NCI-H524 (cell line): ENCODE results near the gene EFNA3.
A peak's percentile ranks its signal among the peaks of the same experiment; 100 is the strongest.

Experiments
- DNase-seq, 2 experiments: peaks; one replicate each; lab custom pipeline; 2025; lab: John Stamatoyannopoulos, UW

The EFNA3 gene

DNA sequence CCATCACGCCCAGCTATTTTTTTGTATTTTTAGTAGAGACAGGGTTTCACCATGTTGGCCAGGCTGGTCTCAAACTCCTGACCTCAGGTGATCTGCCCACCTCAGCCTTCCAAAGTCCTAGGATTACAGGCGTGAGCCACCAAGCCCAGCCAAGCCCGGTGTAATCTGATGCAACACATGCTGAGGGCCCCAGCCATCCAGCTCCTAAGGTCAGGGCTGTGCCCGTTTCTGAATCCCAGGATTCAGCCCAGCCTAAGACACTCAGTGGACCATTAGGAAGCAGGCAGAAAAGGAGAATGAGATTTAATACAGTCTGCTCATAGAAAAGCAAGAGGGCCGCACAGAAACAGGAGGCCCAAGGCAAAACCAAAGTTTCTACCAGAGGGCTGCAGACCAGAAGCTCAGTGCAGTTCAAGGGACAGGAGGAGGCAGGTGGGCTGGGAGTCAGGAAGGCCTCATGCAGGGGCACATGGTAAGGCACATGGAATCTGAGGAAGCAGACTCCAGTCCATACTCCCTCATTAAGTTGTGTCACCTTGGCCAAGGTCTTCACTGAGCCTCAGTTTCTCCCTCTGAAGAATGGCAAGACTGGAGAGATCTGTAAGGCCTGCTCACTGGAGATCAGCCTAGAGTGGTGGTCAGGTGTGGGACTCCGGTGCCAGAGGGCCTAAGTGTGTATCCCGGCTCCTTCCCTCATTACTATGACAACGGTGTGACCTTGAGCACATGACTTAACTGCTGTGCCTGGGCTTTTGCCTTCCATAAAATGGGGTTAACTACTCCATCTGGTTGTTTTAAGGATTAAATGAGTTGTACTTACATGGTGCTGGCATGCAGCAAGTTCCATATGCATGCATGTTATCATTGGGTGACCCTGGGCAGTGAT, 29.9 kb upstream of the EFNA3 start:
- DNase-seq = no peak

DNA sequence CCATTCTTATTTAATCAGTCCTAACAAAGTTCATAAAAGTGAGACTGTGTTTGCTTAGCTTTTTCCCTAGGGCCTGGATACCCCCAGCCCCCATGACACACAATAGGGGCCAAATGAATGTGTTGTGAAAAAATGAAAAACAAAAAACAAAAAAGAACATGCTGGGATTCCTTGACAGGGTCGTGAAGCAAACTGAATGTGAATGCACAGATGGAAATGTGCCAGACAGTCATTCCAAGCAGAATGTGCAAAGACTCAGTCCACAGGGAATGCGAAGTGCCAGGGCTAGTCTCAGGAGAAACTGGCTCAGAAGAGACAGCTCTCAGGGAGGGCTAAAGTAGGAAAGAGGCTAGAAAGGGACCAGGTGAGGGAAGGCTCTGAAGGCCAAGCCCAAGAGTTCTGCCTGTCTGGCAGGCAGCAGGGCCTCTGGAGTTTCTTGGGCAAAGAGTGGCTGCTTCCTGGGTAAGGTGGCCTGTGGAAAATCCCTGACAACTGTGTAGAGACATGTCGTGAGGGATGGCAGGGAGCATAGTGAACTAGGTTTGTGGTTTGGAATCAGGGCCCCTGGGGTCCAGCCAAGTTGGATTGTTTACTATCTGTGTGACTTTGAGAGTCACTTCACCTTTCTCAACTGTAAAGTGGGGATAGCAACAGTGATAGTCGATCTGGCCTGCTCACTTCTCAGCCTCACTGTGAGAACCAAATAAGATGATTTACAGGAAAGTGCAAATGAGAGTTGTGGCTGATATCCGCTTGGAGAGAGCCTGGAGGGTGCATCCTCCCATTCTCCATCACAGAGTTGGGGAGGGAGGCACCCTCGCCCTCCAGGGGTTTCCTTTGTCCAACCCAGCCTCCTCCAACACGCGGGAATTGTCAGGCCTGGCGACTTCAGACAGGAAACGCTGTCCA, 28.7 kb upstream of the EFNA3 start:
- no peak for DNase-seq

DNA sequence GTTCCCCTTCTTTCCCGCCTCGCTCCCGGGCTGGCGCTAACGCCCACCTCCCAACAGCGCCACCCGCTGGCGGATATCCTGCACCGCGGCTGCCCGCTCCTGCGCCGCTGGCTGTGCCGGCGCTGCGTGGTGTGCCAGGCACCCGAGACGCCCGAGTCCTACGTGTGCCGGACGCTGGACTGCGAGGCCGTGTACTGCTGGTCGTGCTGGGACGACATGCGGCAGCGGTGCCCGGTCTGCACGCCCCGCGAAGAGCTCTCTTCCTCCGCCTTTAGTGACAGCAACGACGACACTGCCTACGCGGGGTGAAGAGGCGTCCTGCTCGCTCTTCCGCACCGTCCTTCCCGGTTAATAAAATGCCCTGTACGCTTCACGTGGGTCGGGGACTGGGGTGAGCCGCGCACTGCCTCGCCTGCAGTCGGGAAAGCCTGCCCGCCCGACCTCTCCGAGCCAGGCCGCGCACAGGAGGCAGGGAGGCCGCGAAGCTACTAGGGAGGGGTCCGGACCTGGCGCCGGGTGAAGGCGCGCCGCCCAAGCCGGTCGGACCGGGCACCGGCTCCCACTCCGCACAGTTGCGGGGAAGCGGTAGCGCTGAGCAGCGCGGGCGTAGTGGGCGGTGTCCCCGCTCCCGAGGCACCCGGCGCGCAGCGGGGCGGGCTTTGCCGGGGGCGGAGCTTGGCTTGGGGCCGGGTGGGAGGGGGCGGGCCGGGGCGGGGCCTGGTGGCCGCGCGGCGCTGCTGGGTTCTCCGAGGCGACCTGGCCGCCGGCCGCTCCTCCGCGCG, 27.9 kb upstream of the EFNA3 start, which contains the start of gene ADAM15:
TSS of gene ADAM15 (plus strand) at position 757 of the 782 bp plus-strand sequence. CDS start 71 bp downstream, outside the sequence.
- peak in 1 of 2 experiments; percentile 67 for DNase-seq

DNA sequence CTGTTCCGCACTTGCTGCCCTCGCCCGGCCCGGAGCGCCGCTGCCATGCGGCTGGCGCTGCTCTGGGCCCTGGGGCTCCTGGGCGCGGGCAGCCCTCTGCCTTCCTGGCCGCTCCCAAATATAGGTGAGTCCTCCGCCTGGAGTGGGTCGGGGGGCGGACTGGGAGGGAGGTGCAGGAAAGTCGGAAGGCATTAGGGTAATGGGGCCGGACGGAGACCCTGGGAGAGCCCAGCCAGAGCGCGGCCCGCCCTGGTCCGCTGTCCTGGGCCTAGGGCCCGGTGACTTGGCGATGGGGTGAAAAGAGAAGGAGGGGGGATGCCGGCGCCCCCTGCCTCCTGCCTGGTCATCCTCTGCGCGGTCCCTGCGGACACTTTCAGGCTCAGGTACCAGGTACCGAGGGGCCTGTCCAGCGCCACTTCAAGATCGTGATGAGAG, 27.3 kb upstream of the EFNA3 start:
- no peak for DNase-seq

DNA sequence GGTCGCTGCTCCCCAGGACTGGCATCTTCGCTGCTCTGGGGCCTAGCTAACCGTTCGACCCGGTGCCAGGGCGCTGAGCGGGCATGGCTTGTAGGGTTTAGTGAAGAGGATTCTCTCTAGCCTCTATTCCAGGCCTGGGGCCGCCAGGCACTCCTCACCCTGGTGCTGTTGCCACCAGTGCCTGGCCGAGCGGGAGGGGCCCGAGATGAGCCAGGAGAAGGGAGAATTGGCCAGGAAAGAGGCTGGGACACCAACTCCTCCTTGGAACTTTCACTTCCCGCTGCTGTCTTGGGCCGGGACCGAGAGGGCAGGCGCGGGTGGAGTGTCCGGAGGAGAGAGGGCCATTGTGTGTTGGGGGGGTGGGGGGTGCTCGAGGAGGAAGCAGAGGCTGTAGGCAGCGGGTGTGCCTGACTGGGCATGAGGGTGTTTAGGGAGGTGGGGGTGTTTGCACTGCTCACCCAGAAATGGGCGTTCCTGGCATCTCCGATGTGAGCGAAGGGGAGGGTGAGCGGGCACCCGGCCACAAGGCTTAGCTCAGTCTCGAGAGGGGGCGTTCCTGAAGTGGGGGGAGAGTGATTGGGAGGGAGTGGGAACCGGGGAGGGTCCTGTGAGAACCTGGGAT, 26.7 kb upstream of the EFNA3 start:
- peak; percentile 14 to 19 for DNase-seq

DNA sequence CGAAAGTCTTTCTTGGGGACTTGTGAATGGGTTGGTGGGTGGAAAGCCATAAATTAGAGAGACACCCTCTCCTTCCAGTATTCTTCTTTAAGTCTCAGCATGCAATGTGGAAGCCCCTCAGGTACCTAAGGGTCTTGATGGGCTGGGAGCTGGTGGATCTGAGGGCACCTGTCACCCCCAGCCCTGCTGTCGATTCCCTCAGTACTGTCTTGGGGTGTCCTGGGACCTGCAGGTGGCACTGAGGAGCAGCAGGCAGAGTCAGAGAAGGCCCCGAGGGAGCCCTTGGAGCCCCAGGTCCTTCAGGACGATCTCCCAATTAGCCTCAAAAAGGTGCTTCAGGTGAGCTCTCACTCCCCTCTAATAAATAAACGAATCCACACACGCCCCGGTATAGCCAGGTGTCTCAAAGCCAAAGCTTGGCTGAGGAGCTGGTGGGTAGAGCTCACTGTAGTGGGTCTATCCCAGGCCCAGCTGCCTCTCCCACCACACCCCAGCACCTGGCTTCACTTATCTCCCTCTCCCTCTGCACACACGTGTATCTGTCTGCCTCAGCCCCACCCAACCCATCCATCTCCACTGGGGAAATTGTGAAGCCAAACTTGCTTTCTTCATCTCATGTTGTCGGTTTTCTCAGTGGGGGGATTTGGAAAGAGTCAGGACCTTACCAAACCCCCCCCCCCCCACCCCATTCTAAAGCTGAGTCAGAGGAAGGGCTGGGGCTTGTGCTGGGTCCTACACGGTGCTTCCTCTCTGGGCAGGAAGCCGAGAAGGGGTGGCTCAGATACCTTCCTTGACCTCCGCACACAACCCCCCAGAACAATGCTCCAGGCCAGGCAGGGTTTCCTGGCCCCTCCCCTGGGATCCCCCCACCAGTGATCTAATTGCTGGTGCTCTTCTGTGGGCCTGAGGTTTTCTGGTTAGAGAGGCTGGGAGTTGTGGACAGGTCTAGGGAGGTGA, 25.9 kb upstream of the EFNA3 start:
- DNase-seq = peak in 1 of 2 experiments; percentile 7

DNA sequence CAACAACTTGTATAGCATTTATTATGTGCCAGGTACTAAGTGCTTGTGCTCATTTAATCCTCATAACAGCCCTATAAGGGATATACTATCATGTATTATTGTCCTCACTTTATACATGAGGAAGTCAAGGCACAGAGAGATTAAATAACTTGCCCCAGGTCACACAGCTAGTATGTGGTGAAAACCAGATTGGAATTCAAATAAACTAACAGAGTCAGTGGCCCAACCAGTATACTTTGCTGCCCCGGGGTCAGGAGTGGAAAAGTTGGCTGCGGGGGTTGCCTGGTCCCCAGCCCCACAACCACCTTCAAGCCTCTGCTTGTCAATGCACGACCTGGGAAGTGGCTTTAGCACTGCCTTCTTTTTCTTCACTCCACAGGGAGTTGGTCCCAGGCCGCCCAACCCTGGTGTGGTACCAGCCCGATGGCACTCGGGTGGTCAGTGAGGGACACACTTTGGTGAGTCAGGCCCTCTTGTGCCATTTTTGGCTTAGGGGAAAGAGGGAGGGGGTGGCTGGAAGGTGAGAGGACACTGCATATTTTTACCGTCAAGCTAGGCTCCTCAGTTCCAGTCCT, 25.0 kb upstream of the EFNA3 start:
- DNase-seq = no peak

DNA sequence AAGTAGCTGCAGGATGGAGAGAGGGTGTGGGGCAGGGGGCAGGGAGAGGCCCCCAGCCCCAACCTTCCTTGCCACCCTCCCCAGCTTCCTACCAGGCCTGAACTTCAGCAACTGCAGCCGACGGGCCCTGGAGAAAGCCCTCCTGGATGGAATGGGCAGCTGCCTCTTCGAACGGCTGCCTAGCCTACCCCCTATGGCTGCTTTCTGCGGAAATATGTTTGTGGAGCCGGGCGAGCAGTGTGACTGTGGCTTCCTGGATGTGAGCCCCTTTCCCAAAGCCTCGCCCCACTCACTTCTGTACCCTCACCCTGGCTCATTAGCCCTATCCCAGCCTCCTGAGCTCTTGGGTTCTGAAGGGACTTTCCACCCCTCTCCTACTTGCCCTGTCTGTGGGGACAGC, 21.5 kb upstream of the EFNA3 start:
- DNase-seq = no peak

DNA sequence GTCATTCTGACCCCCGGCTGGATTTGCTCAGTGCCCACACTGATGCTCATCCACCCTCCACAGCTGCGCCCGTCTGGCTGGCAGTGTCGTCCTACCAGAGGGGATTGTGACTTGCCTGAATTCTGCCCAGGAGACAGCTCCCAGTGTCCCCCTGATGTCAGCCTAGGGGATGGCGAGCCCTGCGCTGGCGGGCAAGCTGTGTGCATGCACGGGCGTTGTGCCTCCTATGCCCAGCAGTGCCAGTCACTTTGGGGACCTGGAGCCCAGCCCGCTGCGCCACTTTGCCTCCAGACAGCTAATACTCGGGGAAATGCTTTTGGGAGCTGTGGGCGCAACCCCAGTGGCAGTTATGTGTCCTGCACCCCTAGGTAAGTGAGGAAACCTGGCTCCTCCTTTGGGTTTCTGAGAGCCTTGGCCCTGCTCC, 20.8 kb upstream of the EFNA3 start:
- DNase-seq = no peak

DNA sequence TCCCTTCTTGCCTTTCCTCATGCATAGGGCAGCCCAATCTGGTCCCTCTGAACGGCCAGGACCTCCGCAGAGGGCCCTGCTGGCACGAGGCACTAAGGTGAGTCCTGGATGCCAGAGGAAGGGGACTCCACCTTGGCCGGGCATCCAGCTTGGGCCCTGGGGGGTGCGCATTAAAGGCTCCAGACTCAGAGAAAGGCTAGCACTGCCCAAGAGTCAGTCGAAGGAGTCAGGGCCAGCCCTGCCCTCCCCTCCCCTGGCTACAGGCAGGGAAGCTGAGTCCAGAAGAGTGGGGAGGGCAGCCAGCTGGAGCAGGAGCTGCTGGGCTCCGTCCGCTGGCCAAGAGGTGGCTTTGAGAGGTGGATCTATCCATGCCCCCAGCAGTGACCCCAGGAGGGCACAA, 17.9 kb upstream of the EFNA3 start:
- DNase-seq = no peak

DNA sequence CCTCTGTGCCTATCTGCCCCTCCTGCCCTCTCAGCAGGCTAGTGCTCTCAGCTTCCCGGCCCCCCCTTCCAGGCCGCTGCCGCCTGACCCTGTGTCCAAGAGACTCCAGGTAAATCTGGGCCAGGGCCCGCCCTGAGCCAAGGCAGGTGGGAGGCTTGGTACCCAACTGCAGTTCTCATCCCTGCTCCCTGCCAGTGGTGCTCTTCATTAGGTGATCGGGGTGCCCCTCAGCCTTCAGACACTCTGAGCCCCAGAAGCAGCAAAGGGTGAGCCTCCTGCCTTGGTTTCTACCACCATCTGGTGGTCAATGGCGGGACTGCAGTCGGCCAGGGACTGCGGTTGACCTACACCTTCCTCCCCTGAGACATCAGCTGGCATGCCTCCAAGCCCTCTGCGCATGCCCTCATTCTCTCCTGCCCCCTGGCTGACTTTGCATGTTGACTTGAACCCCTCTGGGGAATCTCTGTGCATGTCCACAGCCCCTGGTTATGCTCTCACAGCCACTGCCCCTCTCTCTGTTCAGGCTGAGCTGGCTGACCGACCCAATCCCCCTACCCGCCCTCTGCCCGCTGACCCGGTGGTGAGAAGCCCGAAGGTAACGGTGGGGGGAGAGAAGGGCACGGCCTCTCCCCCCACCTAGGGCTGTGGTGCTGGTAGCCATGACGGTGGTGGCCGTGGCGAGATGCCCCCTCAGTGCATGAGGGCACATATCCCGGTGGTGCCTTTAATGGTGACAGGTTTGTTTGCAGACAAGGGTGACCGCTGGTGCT, 17.1 kb upstream of the EFNA3 start:
- peak; percentile 58 to 80 for DNase-seq

DNA sequence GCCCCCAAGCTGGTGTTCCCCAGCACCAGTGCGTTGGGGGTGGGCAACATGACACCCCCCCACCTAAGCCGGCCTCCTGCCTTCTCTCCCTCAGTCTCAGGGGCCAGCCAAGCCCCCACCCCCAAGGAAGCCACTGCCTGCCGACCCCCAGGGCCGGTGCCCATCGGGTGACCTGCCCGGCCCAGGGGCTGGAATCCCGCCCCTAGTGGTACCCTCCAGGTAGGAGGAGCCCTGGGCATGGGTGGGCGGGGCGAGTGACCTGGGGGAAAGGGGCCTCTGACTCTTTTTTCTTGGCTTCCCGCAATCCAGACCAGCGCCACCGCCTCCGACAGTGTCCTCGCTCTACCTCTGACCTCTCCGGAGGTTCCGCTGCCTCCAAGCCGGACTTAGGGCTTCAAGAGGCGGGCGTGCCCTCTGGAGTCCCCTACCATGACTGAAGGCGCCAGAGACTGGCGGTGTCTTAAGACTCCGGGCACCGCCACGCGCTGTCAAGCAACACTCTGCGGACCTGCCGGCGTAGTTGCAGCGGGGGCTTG, 16.4 kb upstream of the EFNA3 start:
- DNase-seq = no peak

DNA sequence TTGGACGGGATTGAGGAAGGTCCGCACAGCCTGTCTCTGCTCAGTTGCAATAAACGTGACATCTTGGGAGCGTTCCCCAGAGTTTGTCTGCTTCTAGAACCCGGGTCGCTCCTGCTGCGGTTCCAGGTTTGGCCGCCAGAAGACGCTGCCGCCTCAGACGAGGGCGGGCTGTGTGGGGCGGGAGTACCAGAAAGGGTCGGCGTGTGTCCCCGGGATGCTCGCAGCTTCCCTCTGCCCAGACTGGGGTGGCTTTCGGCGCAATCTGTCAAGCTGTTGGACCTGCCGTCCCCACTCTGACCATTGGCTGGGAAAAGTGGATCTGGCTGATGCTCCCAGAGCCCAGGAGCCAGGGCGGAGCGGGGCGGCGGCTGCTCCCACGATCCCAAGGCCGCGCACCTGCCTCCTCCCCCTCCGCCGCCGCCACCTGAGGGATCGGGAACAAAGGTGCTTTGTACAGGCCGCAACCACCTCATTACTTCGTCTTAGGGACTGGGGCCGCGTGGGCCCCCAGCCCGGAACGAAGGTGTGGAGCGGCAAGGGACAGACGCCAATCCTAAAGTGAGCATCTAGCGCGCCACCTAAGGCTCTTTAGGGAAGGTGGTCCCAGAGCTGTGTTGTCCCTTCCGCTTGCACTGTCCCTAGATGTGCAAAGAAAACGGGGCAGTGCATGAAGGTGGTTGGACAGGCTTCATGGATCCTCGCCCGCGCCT, 15.8 kb upstream of the EFNA3 start:
- DNase-seq = peak; percentile 33 to 55

DNA sequence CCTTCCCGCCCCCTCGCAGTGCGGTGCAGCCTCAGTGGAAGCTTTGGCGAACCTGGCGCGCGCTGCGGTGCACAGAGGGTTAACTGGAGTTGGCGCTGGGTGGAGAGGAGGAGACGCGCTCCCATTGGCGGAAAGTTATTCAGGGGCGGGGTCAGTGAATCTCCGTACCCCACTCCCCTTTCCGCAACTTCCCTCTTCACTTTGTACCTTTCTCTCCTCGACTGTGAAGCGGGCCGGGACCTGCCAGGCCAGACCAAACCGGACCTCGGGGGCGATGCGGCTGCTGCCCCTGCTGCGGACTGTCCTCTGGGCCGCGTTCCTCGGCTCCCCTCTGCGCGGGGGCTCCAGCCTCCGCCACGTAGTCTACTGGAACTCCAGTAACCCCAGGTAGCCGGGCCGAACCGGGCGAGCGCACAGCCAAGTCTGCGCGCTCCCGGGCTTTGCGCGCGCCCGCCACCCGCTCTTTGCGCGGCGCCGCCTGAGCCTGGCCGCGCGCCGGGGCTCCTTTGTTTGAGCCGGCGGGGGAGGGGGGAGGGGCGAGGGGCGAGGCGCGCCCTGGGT, 15.0 kb upstream of the EFNA3 start, which contains the start of gene EFNA4:
TSS of gene EFNA4 (plus strand) at position 191 of the 561 bp plus-strand sequence. CDS start at position 275, 84 bp downstream.
- peak; percentile 38 to 56 for DNase-seq

DNA sequence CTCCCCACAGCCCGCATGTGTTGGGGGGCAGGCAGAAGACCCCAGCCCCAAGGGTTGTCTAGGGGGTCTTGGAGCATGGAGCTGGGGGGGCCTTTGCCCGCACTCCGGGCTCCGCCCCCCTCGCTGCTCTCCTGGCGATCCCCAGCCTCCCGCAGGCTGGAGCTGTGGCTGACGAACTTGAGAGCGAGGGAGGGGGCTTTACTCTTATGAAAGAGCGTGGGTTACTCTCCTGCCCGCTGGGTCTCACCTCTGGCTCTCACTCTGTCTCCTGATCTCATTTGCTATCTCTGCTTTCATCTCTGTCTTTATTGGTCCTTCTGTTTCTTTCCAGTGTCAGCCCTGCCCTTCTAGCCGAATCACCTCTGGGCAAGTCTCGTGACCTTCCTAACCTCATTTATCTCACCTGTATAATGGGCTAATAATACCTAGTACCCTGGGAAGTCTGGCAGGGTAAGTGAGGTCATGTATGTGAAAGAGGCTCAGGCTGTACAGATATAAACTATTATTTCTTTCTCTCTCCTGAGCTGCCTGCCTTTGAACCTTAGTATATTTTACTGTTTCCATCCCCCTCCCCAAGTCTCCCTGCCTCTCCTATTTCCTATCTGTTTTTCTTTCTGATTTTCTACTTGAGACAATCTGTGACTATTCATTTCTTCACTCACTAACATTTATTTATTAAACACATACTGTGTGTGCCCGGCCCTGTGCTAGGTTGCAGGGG, 14.4 kb upstream of the EFNA3 start:
- peak in 1 of 2 experiments; percentile 44 for DNase-seq

DNA sequence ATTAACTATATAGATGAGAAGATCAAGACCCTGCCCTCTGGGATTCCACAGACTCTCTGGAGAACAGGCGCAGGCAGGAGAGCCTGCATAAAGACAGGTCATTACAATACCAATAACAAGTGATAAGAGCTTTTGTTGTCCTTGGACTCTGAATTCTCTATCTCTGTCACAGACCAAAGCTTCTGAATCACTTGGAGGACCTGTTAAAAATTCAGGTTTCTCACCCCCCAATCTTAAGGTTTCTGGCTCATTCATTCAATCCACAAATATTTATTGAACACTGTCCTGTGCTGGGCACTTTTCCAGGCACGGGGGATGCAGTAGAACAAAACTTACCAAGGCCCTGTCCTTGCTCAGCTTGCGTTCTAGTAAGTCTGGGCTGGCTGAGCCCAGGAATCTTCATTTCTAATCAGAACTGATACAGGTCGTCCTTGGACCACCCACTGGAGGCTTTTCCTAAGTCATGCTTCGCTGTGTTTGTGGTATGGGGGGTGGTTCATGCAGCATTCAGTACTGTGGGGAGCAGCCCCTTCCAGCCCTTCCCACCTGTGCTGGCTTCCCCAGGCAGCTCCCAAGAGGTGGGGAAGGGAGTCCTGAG, 13.7 kb upstream of the EFNA3 start:
- DNase-seq = no peak

DNA sequence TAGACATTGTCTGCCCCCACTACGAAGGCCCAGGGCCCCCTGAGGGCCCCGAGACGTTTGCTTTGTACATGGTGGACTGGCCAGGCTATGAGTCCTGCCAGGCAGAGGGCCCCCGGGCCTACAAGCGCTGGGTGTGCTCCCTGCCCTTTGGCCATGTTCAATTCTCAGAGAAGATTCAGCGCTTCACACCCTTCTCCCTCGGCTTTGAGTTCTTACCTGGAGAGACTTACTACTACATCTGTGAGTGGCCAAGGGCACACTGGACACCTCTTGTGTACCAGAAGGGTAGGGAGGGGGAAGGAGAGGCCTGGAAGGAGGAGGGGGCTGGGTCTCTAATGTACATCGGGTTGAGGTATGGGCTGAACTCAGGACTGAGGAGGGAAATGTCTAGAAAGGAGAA, 11.9 kb upstream of the EFNA3 start:
- DNase-seq = no peak
